Measurements from ENCODE around the gene SLAIN1. TPM values are rescaled to one million over a fixed set of nuclear protein-coding genes. Genes with fewer than 3 reads are reported as not detected.

Gene SLAIN1
- total RNA-seq, 2 experiments from 2014 or later, result 18.0 to 21.7 TPM

- Mint-ChIP-seq H3K4me1 (ENCODE audit: low read depth) (peaks cover 4% of the 10 kb centered on the region), H3K27ac (no peak overlapping the region), H3K27me3 (ENCODE audit: low read depth) (peaks cover 9% of the 10 kb centered on the region), H3K9me3 (no peaks in the 10 kb centered on the region), H3K36me3 (ENCODE audit: low read depth) (no peaks in the 10 kb centered on the region), H3K4me3 (no peak overlapping the region)
- no peak for DNase-seq
- CTCF ChIA-PET, result interaction anchor here (1.3 kb wide), 1 partner anchor 309 kb away, joined by 4 read pairs; no protein-coding TSS in a partner anchor
- intact Hi-C loops (cut with micrococcal nuclease), result no loop called here
Measured at GRCh38 chr13:77811981-77812380, 114.5 kb downstream of the SLAIN1 start.

Small RNA genes within 50 kb of the gene (microRNA-seq; reads per million reads assigned to microRNA genes)
- not detected for gene MIR3665 (ENCODE audit: borderline microRNAs expressed, borderline replicate concordance)

Other genes with a start within 250 kb of the SLAIN1 start
- gene SCEL, start 162.0 kb upstream of the SLAIN1 start, total RNA-seq, result not detected
- not detected for gene EDNRB, start 221.1 kb downstream of the SLAIN1 start, total RNA-seq